HepG2 (cell line): ENCODE measurements around the gene ZNF174. TPM values are rescaled to one million over a fixed set of nuclear protein-coding genes. Genes with fewer than 3 reads are reported as not detected.
A peak's percentile ranks its signal among the peaks of the same experiment; 100 is the strongest.

Source experiments
- FOXM1 ChIP-seq: sonication (generic); formaldehyde crosslinking; IDR thresholded peaks from 2 replicates; pipeline ENCODE4 v1.5.0; 2020; ENCODE audit warnings: missing genetic modification reagents
- KDM5A ChIP-seq: fragments of 200-600 bp; sonication (generic); IDR thresholded peaks from 2 replicates; pipeline ENCODE4 v1.7.0; 2018; ENCODE audit warnings: antibody characterized with exemption, mild to moderate bottlenecking, low read length, borderline replicate concordance
- MAFG ChIP-seq: sonication (generic); formaldehyde crosslinking; IDR thresholded peaks from 2 replicates; pipeline ENCODE4 v1.5.1; 2020; ENCODE audit warnings: mild to moderate bottlenecking, missing genetic modification reagents
- MBD4 ChIP-seq: IDR thresholded peaks from 2 replicates; pipeline ENCODE4 v1.6.1; 2012; ENCODE audit warnings: low read length, inconsistent platforms, borderline replicate concordance
- MXD3 ChIP-seq: IDR thresholded peaks from 2 replicates; pipeline ENCODE4 v1.6.1; 2016; ENCODE audit warnings: mild to moderate bottlenecking, missing biosample characterization, missing genetic modification reagents
- NCOA2 ChIP-seq: sonication (generic); formaldehyde crosslinking; IDR thresholded peaks from 2 replicates; pipeline ENCODE4 v1.8.0; 2022; ENCODE audit warnings: inconsistent platforms
- POGZ ChIP-seq: sonication (generic); formaldehyde crosslinking; IDR thresholded peaks from 2 replicates; pipeline ENCODE4 v1.4.0; 2020; ENCODE audit warnings: mild to moderate bottlenecking, missing genetic modification reagents
- THYN1 ChIP-seq: sonication (generic); formaldehyde crosslinking; IDR thresholded peaks from 2 replicates; pipeline ENCODE4 v1.8.1; 2023; ENCODE audit warnings: low read depth, mild to moderate bottlenecking, moderate library complexity, missing genetic modification reagents, borderline replicate concordance
- ZBTB4 ChIP-seq: sonication (generic); formaldehyde crosslinking; IDR thresholded peaks from 2 replicates; pipeline ENCODE4 v1.4.0; 2020; ENCODE audit warnings: missing genetic modification reagents, mild to moderate bottlenecking, borderline replicate concordance
- ZNF335 ChIP-seq: sonication (generic); formaldehyde crosslinking; IDR thresholded peaks from 2 replicates; pipeline ENCODE4 v1.4.0; 2020; ENCODE audit warnings: missing genetic modification reagents
- ZNF446 ChIP-seq: sonication (generic); formaldehyde crosslinking; IDR thresholded peaks from 2 replicates; pipeline ENCODE4 v1.5.0; 2020; ENCODE audit warnings: mild to moderate bottlenecking, missing genetic modification reagents
- ZNF564 ChIP-seq: sonication (generic); formaldehyde crosslinking; IDR thresholded peaks from 2 replicates; pipeline ENCODE4 v1.8.1; 2023; ENCODE audit warnings: mild to moderate bottlenecking, missing genetic modification reagents
- ZNF577 ChIP-seq: sonication (generic); formaldehyde crosslinking; IDR thresholded peaks from 2 replicates; pipeline ENCODE4 v1.4.0; 2020; ENCODE audit warnings: mild to moderate bottlenecking, low read depth, missing genetic modification reagents, borderline replicate concordance
- ZNF614 ChIP-seq: IDR thresholded peaks from 2 replicates; pipeline ENCODE4 v1.6.1; 2018; ENCODE audit warnings: missing biosample characterization, missing genetic modification reagents, inconsistent platforms, borderline replicate concordance
- ZZZ3 ChIP-seq: sonication (generic); formaldehyde crosslinking; IDR thresholded peaks from 2 replicates; pipeline ENCODE4 v1.4.0; 2020; ENCODE audit warnings: missing genetic modification reagents, mild to moderate bottlenecking, borderline replicate concordance
- polyA plus RNA-seq, 8 experiments: library from polyadenylated mRNA; depleted of rRNA in 3 of 8; stranded (reverse) in 7 of 8; unstranded in 1 of 8; fragments of >200 nt; fragmentation: Illumina TruSeq in 4 of 8; extraction: Trizol in 4 of 8; gene quantifications; 2 replicates each; pipeline versions ENCODE4 v1.2.1 to v1.2.3, GENCODE V29; 2011 to 2016; ENCODE audit warnings: low read depth in 4 of 8, missing spikeins in 1 of 8, mixed read lengths in 1 of 8; ENCODE audit not compliant: insufficient read depth in 1 of 8
- total RNA-seq, 5 experiments: library from RNA; depleted of rRNA; stranded (reverse); fragments of >200 nt; fragmentation: Illumina TruSeq; extraction: Trizol; gene quantifications; 2 replicates each; pipeline ENCODE4 v1.2.3, GENCODE V29; 2016; ENCODE audit warnings: low read depth in 1 of 5
- TF ChIP-seq, protein P1 (sequence below): sonication (generic); formaldehyde crosslinking; IDR thresholded peaks from 2 replicates; pipeline ENCODE4 v1.4.0; 2020; ENCODE audit warnings: missing genetic modification reagents
- TF ChIP-seq, protein P2 (sequence below): sonication (generic); formaldehyde crosslinking; IDR thresholded peaks from 2 replicates; pipeline ENCODE4 v1.8.0; 2022; ENCODE audit warnings: mild to moderate bottlenecking, missing genetic modification reagents, moderate library complexity
- TF ChIP-seq, protein P3 (sequence below): IDR thresholded peaks from 2 replicates; pipeline ENCODE4 v1.6.1; 2018; ENCODE audit warnings: missing genetic modification reagents

Gene ZNF174
- total and polyA plus RNA-seq, 2 of the 13 experiments (the other 11 are each of a cell fraction or from before 2014, with no cell fraction given): 8.3 to 10.6 TPM

DNA sequence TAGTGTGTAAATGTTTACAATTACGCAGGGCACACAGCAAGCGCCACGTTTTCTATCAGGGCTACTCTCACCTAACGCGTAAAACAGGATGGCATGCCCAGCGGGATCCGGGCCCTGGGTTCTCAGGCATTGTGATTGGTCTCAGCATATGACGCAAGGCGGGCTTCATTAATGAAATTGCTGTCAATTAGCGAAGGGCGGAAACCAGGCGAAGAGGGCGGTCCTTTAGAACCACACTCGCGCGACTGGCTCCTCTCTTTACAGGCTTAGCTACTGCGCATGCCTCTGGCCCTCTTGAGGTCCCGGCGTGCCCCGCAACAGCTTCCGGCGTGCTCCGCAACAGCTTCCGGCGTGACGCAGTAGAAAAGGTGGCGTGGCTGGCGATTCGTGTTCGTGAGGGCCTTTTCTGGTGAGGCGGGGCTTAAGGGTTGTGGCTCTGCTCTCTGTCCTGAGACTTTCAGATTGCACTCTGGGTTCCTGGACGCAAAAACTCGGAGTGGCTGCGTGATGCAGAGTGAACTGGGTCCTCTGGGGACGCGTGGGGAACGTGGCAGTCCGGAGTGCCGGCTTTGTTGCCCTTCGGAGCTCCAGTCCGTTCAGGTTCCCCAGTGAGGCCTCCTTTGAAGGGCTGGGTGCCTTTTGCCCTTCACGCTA is 36.1 kb upstream of the ZNF174 start (continued):
- TF ChIP-seq, protein P1, sequence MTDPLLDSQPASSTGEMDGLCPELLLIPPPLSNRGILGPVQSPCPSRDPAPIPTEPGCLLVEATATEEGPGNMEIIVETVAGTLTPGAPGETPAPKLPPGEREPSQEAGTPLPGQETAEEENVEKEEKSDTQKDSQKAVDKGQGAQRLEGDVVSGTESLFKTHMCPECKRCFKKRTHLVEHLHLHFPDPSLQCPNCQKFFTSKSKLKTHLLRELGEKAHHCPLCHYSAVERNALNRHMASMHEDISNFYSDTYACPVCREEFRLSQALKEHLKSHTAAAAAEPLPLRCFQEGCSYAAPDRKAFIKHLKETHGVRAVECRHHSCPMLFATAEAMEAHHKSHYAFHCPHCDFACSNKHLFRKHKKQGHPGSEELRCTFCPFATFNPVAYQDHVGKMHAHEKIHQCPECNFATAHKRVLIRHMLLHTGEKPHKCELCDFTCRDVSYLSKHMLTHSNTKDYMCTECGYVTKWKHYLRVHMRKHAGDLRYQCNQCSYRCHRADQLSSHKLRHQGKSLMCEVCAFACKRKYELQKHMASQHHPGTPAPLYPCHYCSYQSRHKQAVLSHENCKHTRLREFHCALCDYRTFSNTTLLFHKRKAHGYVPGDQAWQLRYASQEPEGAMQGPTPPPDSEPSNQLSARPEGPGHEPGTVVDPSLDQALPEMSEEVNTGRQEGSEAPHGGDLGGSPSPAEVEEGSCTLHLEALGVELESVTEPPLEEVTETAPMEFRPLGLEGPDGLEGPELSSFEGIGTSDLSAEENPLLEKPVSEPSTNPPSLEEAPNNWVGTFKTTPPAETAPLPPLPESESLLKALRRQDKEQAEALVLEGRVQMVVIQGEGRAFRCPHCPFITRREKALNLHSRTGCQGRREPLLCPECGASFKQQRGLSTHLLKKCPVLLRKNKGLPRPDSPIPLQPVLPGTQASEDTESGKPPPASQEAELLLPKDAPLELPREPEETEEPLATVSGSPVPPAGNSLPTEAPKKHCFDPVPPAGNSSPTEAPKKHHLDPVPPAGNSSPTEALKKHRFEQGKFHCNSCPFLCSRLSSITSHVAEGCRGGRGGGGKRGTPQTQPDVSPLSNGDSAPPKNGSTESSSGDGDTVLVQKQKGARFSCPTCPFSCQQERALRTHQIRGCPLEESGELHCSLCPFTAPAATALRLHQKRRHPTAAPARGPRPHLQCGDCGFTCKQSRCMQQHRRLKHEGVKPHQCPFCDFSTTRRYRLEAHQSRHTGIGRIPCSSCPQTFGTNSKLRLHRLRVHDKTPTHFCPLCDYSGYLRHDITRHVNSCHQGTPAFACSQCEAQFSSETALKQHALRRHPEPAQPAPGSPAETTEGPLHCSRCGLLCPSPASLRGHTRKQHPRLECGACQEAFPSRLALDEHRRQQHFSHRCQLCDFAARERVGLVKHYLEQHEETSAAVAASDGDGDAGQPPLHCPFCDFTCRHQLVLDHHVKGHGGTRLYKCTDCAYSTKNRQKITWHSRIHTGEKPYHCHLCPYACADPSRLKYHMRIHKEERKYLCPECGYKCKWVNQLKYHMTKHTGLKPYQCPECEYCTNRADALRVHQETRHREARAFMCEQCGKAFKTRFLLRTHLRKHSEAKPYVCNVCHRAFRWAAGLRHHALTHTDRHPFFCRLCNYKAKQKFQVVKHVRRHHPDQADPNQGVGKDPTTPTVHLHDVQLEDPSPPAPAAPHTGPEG (CRISPR knock-in tag): no peak
- TF ChIP-seq ZNF335 (CRISPR knock-in tag): peak; percentile 26; the same call in 1 of the 2 replicates
- TF ChIP-seq MXD3 (CRISPR knock-in tag): no peak
- TF ChIP-seq FOXM1 (CRISPR knock-in tag): no peak
- TF ChIP-seq MBD4: no peak
- TF ChIP-seq ZNF614 (CRISPR knock-in tag): no peak
- TF ChIP-seq NCOA2: no peak
- no peak for TF ChIP-seq MAFG (CRISPR knock-in tag)
- no peak for TF ChIP-seq ZBTB4 (CRISPR knock-in tag)
- TF ChIP-seq ZNF577 (CRISPR knock-in tag): no peak
- TF ChIP-seq, protein P2, sequence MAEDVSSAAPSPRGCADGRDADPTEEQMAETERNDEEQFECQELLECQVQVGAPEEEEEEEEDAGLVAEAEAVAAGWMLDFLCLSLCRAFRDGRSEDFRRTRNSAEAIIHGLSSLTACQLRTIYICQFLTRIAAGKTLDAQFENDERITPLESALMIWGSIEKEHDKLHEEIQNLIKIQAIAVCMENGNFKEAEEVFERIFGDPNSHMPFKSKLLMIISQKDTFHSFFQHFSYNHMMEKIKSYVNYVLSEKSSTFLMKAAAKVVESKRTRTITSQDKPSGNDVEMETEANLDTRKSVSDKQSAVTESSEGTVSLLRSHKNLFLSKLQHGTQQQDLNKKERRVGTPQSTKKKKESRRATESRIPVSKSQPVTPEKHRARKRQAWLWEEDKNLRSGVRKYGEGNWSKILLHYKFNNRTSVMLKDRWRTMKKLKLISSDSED (CRISPR knock-in tag): no peak
- no peak; the same call in 1 of the 2 replicates for TF ChIP-seq POGZ (CRISPR knock-in tag)
- peak; percentile 63; the same call in 1 of the 2 replicates for TF ChIP-seq ZZZ3 (CRISPR knock-in tag)
- no peak for TF ChIP-seq ZNF564 (CRISPR knock-in tag)
- TF ChIP-seq ZNF446 (CRISPR knock-in tag): no peak
- no peak for TF ChIP-seq KDM5A
- no peak for TF ChIP-seq THYN1 (CRISPR knock-in tag)
- TF ChIP-seq, protein P3, sequence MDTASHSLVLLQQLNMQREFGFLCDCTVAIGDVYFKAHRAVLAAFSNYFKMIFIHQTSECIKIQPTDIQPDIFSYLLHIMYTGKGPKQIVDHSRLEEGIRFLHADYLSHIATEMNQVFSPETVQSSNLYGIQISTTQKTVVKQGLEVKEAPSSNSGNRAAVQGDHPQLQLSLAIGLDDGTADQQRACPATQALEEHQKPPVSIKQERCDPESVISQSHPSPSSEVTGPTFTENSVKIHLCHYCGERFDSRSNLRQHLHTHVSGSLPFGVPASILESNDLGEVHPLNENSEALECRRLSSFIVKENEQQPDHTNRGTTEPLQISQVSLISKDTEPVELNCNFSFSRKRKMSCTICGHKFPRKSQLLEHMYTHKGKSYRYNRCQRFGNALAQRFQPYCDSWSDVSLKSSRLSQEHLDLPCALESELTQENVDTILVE (CRISPR knock-in tag): peak; percentile 25; the same call in 1 of the 2 replicates
